Fibroblast of the aortic adventitia (primary cell): ENCODE results near the gene ZNF804A. TPM values are rescaled to one million over a fixed set of nuclear protein-coding genes. Genes with fewer than 3 reads are reported as not detected.
A peak's percentile ranks its signal among the peaks of the same experiment; 100 is the strongest.

ENCODE experiments used
- DNase-seq: peaks from one replicate; pipeline ENCODE4 v3.0.0-alpha.2; 2010; ENCODE audit warnings: low read depth
- H3K4me3 ChIP-seq: 2 replicates; pipeline ENCODE4 v1.5.1; 2011; ENCODE audit warnings: low read depth, mild to moderate bottlenecking, control low read depth, low read length, moderate library complexity
- total RNA-seq: library from RNA; depleted of rRNA; stranded (reverse); fragments of >200 nt; gene quantifications from 2 replicates; pipeline ENCODE4 v1.2.3, GENCODE V29; 2012; ENCODE audit warnings: low replicate concordance
- TF ChIP-seq, protein P1 (sequence below): IDR thresholded peaks from 2 replicates; pipeline ENCODE4 v1.5.1; 2011; ENCODE audit warnings: mild to moderate bottlenecking, low read length, control low read depth, inconsistent platforms; ENCODE audit not compliant: insufficient read depth

The ZNF804A gene
- total RNA-seq, 1 donor = 12.9 TPM

DNA sequence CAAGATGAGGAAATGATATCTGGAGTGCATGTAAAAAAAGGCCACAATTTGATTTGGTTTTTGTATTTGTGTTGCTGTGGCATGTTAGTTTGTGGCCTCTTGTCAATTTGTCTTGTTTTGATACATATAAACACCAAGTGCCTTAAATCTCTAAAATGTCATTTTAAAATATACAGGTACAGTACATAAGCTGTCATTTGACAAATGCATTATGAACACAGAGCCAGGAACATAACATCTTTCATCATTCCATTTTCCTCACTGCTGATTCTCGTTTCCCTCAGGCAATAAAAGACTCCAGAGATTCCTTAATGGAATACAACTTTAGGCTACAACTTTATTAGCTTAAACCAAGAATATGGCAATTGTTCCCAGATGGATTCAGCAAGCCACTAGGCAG, 217.5 kb downstream of the ZNF804A start:
- no peak overlapping the region for H3K4me3 ChIP-seq
- DNase-seq = no peak
- TF ChIP-seq, protein P1, sequence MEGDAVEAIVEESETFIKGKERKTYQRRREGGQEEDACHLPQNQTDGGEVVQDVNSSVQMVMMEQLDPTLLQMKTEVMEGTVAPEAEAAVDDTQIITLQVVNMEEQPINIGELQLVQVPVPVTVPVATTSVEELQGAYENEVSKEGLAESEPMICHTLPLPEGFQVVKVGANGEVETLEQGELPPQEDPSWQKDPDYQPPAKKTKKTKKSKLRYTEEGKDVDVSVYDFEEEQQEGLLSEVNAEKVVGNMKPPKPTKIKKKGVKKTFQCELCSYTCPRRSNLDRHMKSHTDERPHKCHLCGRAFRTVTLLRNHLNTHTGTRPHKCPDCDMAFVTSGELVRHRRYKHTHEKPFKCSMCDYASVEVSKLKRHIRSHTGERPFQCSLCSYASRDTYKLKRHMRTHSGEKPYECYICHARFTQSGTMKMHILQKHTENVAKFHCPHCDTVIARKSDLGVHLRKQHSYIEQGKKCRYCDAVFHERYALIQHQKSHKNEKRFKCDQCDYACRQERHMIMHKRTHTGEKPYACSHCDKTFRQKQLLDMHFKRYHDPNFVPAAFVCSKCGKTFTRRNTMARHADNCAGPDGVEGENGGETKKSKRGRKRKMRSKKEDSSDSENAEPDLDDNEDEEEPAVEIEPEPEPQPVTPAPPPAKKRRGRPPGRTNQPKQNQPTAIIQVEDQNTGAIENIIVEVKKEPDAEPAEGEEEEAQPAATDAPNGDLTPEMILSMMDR = no peak

DNA sequence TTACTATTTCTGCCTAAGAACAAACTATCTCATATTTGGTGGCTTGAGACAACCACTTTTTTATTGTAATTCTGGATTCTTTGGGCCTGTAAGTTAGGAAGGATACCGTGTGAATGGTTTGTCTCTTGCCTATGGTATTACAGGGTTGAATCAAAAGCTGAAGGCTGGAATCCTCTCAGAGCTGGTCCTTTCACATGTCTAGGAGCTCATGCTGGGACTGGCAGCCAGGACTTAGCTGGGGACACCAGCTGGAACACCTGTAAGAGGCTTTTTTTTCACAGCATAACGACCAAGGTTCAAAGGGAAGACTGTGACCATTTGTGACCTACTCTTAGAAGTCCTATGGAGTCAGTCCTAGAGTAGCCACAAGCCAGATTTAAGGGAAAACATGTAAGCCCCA, 226.3 kb downstream of the ZNF804A start:
- TF ChIP-seq, protein P1 = no peak
- no peak overlapping the region for H3K4me3 ChIP-seq
- DNase-seq = no peak

DNA sequence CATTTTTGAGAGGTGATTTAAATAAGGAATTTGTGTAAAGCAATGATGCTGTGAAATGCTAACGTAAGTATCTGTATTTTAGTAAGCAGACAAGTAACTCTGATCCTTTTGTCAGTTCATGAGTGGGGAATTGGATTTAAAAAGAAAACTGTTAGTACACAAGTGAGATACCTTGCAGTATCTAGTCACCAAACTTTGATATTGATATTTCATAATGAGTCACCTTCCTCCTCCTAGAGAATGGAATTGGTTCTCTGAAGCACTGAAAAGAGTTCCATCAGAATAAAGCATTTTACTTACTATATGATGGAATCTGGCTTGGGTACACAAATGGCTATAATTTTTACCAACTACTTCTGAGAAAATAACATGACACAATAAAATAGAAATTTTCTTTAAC, 232.2 kb downstream of the ZNF804A start:
- TF ChIP-seq, protein P1 = no peak
- no peak overlapping the region for H3K4me3 ChIP-seq
- no peak for DNase-seq

DNA sequence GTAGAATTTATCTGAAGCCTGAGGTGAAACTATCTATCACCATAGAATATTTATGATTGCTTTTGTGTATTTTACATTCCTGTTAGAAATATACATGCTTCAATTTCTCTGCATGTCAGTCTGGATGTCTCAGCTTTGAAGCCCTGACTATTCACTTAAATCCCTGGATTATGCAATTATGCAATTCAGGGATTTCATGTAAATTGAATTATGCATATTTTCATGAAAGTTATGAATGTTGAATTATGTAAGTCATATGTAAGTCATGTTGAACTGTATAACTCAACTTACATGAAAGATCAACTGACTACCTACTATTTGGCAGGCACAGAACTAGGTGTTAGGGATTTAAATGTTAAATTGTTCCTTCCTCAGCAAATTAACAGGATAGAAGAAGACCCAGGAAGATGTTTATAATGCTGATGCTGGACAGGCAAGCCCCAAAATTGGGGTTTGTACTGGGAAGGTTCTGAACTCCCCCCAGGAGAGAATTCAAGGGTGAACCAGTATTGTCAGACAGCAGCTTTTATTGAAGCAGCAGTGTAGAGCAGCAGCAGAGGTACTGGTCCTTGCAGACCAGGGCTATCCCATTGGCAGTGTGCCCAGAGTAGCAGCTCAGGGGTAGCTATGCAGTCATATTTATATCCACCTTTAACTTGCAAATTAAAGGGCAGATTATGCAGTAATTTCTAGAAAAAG, 236.5 kb downstream of the ZNF804A start:
- TF ChIP-seq, protein P1 = no peak
- H3K4me3 ChIP-seq = no peak overlapping the region
- peak; percentile 15 for DNase-seq

DNA sequence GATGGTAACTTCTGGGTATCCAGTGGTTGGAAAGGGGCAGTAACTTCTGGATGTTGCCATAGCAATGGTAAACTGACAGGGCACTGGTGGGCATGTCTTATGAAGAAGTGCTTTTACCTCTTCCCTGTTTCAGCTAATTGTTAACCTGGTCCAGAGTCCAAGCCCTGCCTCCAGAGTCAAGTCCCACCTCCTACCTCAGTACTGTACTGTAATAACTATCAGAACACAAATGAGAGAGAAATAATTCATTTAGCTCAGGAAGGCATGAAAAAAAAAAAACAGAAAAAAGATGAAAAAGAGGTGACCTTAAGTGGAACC, 237.0 kb downstream of the ZNF804A start:
- no peak for DNase-seq
- TF ChIP-seq, protein P1 = no peak
- H3K4me3 ChIP-seq = no peak overlapping the region

DNA sequence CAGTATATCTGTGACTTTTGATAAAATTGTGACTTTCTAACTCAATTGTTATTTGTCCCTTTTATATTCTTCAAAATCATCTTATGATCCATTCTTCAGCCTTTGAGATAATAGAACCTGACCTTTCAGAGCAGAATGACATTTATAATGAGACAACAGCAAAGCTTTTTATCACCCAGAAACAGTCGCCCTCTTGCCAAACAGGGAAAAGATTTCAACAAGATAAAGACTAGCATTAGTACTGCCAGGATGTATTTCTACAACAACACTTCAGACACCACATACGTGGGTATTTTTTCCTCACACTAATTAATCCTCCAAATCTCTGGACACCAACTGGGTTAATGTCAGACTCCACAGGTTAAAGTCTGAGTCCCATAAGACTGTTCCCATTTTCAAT, 249.0 kb downstream of the ZNF804A start:
- DNase-seq = no peak
- TF ChIP-seq, protein P1 = no peak
- H3K4me3 ChIP-seq = no peak overlapping the region

DNA sequence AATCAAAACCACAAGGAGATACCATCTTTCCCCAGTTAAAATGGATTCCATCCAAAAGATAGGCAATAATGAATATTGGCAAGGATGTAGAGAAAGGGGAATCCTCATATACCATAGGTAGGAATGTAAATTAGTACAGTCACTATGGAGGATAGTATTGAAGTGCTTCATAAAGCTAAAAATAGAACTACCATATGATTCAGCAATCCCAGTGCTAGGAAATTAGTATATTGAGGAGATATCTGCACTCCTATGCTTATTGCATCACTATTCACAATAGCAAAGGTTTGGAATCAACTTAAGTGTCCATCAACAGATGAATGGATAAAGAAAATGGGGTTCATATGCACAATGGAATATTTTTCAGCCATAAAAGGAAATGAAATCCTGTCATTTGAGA, 251.2 kb downstream of the ZNF804A start:
- DNase-seq = peak; percentile 13
- H3K4me3 ChIP-seq = no peak overlapping the region
- TF ChIP-seq, protein P1 = no peak
